H1 (cell line): Measurements from ENCODE around the gene ESRP2. TPM values are rescaled to one million over a fixed set of nuclear protein-coding genes. Genes with fewer than 3 reads are reported as not detected.

Source experiments
- CTCF ChIA-PET: fragments of 300-600 bp; sonication (Branson Sonifier 250); formaldehyde crosslinking; loops from one replicate; lab custom pipeline; 2021; ENCODE audit not compliant: partially characterized antibody; lab: Charles Lee
- POLR2A ChIA-PET: fragments of 300-600 bp; sonication (Branson Sonifier 250); formaldehyde crosslinking; loops from one replicate; lab custom pipeline; 2021; ENCODE audit warnings: inconsistent platforms; ENCODE audit not compliant: partially characterized antibody; lab: Charles Lee
- DNase-seq, 2 experiments: peaks; one replicate each; pipeline versions ENCODE4 v3.0.0 to v3.0.0-alpha.2; 2010 to 2022; ENCODE audit warnings: low spot score in 2 of 2, low read depth in 1 of 2, mixed read lengths in 1 of 2
- FAIRE-seq: peaks from 2 replicates; lab custom pipeline; 2011; peaks lifted over from hg19 to GRCh38; lab: Jason Lieb, UNC
- H2AFZ ChIP-seq: 2 replicates; pipeline ENCODE4 v1.8.1; 2012; ENCODE audit warnings: low read length, inconsistent platforms
- H2AK5ac ChIP-seq: 2 replicates; pipeline ENCODE4 v1.6.1; 2013; ENCODE audit warnings: low read depth, low read length
- H2BK120ac ChIP-seq: replicated peaks from 2 replicates; pipeline ENCODE3; 2013; ENCODE audit warnings: low read depth, low read length, inconsistent platforms
- H2BK12ac ChIP-seq: 2 replicates; pipeline ENCODE4 v1.6.1; 2013; ENCODE audit warnings: low read depth, low read length
- H2BK15ac ChIP-seq: 2 replicates; pipeline ENCODE4 v1.6.1; 2013; ENCODE audit warnings: low read length
- H2BK20ac ChIP-seq: 2 replicates; pipeline ENCODE4 v1.6.1; 2013; ENCODE audit warnings: low read length
- H2BK5ac ChIP-seq: 2 replicates; pipeline ENCODE4 v1.6.1; 2013; ENCODE audit warnings: low read depth, low read length
- H3K14ac ChIP-seq: 2 replicates; pipeline ENCODE4 v1.6.1; 2013; ENCODE audit warnings: inconsistent platforms; ENCODE audit not compliant: insufficient read length
- H3K18ac ChIP-seq: 2 replicates; pipeline ENCODE4 v1.6.1; 2013; ENCODE audit warnings: low read length; ENCODE audit errors: extremely low read depth
- H3K23ac ChIP-seq: 2 replicates; pipeline ENCODE4 v1.6.1; 2013; ENCODE audit warnings: inconsistent platforms; ENCODE audit not compliant: insufficient read length
- H3K23me2 ChIP-seq: 2 replicates; pipeline ENCODE4 v1.6.1; 2013; ENCODE audit warnings: low read depth, low read length
- H3K27ac ChIP-seq: 2 replicates; pipeline ENCODE4 v1.6.1; 2011; ENCODE audit warnings: low read depth, low read length, inconsistent platforms
- H3K27me3 ChIP-seq, 4 experiments: replicated peaks in 1 of 4; 1 replicate in 1 of 4; 2 replicates in 3 of 4; pipeline versions ENCODE4 v1.6.1 to v1.8.1; 2011 to 2013; ENCODE audit warnings: low read length in 3 of 4, mild to moderate bottlenecking in 3 of 4, inconsistent platforms in 2 of 4, mixed read lengths in 2 of 4, moderate library complexity in 1 of 4; ENCODE audit not compliant: control insufficient read depth in 3 of 4, insufficient read depth in 3 of 4; ENCODE audit errors: extremely low read depth in 1 of 4
- H3K36me3 ChIP-seq, 4 experiments: 2 replicates each; pipeline versions ENCODE4 v1.6.1 to v1.8.1; 2011 to 2013; ENCODE audit warnings: mild to moderate bottlenecking in 4 of 4, low read length in 3 of 4, moderate library complexity in 2 of 4, control low read depth in 1 of 4, inconsistent platforms in 1 of 4; ENCODE audit not compliant: insufficient read depth in 4 of 4, control insufficient read depth in 2 of 4
- H3K4ac ChIP-seq: replicated peaks from 2 replicates; pipeline ENCODE3; 2013; ENCODE audit warnings: low read length, low read depth, mixed read lengths, inconsistent platforms; ENCODE audit not compliant: insufficient read length
- H3K4me1 ChIP-seq, 4 experiments: replicated peaks in 1 of 4; 1 replicate in 1 of 4; 2 replicates in 3 of 4; pipeline versions ENCODE4 v1.6.1 to v1.8.1; 2011 to 2013; ENCODE audit warnings: low read length in 3 of 4, inconsistent platforms in 2 of 4, mixed read lengths in 1 of 4; ENCODE audit not compliant: insufficient read depth in 4 of 4, control insufficient read depth in 3 of 4
- H3K4me2 ChIP-seq, 2 experiments: 2 replicates each; pipeline versions ENCODE4 v1.6.1 to v1.8.1; 2011 to 2013; ENCODE audit warnings: low read depth in 2 of 2, low read length in 2 of 2, control low read depth in 1 of 2, inconsistent platforms in 1 of 2, mild to moderate bottlenecking in 1 of 2; ENCODE audit not compliant: insufficient read depth in 1 of 2
- H3K4me3 ChIP-seq, 4 experiments: fragments of 200-600, 300-600 bp in 1 of 4; sonication (generic), shearing (Covaris generic), sonication (Bioruptor Twin) in 1 of 4; 2 replicates each; pipeline versions ENCODE4 v1.5.1 to v1.8.1; 2011 to 2016; ENCODE audit warnings: low read length in 4 of 4, low read depth in 3 of 4, control low read depth in 2 of 4, inconsistent platforms in 2 of 4, mild to moderate bottlenecking in 2 of 4, mixed read lengths in 1 of 4, moderate library complexity in 1 of 4; ENCODE audit not compliant: insufficient read depth in 2 of 4; ENCODE audit errors: extremely low read depth in 1 of 4
- H3K56ac ChIP-seq: replicated peaks from 2 replicates; pipeline ENCODE3; 2013; ENCODE audit warnings: low read depth, mild to moderate bottlenecking, mixed read lengths, low read length, inconsistent platforms; ENCODE audit not compliant: insufficient read length
- H3K79me1 ChIP-seq: 2 replicates; pipeline ENCODE4 v1.6.1; 2013; ENCODE audit warnings: low read depth, low read length, control low read depth
- H3K79me2 ChIP-seq, 2 experiments: 2 replicates each; pipeline versions ENCODE4 v1.6.1 to v1.8.1; 2012 to 2013; ENCODE audit warnings: low read length in 2 of 2, mild to moderate bottlenecking in 2 of 2, inconsistent platforms in 1 of 2; ENCODE audit not compliant: insufficient read depth in 2 of 2, control insufficient read depth in 1 of 2
- H3K9ac ChIP-seq, 4 experiments: replicated peaks in 1 of 4; 1 replicate in 1 of 4; 2 replicates in 3 of 4; pipeline versions ENCODE4 v1.6.1 to v1.8.1; 2011 to 2013; ENCODE audit warnings: low read depth in 3 of 4, low read length in 3 of 4, control low read depth in 2 of 4, mild to moderate bottlenecking in 2 of 4, moderate library complexity in 2 of 4, inconsistent platforms in 1 of 4; ENCODE audit errors: extremely low read depth in 1 of 4
- H3K9me3 ChIP-seq, 2 experiments: 2 replicates each; pipeline versions ENCODE4 v1.6.1 to v1.8.1; 2012 to 2013; ENCODE audit warnings: mild to moderate bottlenecking in 2 of 2, moderate library complexity in 2 of 2, control low read depth in 1 of 2, inconsistent platforms in 1 of 2, low read depth in 1 of 2, low read length in 1 of 2, mixed read lengths in 1 of 2; ENCODE audit not compliant: insufficient read depth in 2 of 2
- H4K20me1 ChIP-seq, 2 experiments: replicated peaks in 1 of 2; 2 replicates each; pipeline versions ENCODE3 to v1.8.1; 2011 to 2013; ENCODE audit warnings: inconsistent platforms in 2 of 2, low read length in 2 of 2, mild to moderate bottlenecking in 1 of 2; ENCODE audit not compliant: insufficient read depth in 2 of 2, control insufficient read depth in 1 of 2
- H4K5ac ChIP-seq: 2 replicates; pipeline ENCODE4 v1.6.1; 2013; ENCODE audit warnings: low read length, low read depth, mixed read lengths, inconsistent platforms; ENCODE audit not compliant: insufficient read length
- H4K8ac ChIP-seq: 2 replicates; pipeline ENCODE4 v1.8.0; 2013; ENCODE audit warnings: mild to moderate bottlenecking, moderate library complexity, low read length, inconsistent platforms; ENCODE audit not compliant: insufficient read depth; ENCODE audit errors: extremely low read depth
- H4K91ac ChIP-seq: replicated peaks from 2 replicates; pipeline ENCODE3; 2013; ENCODE audit warnings: low read length, mixed read lengths, inconsistent platforms; ENCODE audit not compliant: insufficient read length
- CHD1 ChIP-seq: IDR thresholded peaks from 2 replicates; pipeline ENCODE4 v1.6.1; 2012; ENCODE audit warnings: low read depth, low read length, improper control_type of control experiment
- RNF2 ChIP-seq: fragments of 200-900, 300-1000 bp; sonication (generic); IDR thresholded peaks from 2 replicates; pipeline ENCODE4 v1.7.1; 2016; ENCODE audit warnings: borderline replicate concordance, low read depth, mild to moderate bottlenecking, antibody characterized with exemption, low read length; ENCODE audit not compliant: poor library complexity, severe bottlenecking; ENCODE audit errors: missing control alignments
- SP2 ChIP-seq: IDR thresholded peaks from 2 replicates; pipeline ENCODE4 v1.6.1; 2012; ENCODE audit warnings: mild to moderate bottlenecking, low read length, inconsistent platforms
- WGBS, 2 experiments: shearing (Covaris generic) in 1 of 2; methylation state at CpG; one replicate each; pipeline versions ENCODE4 v1.1.6 to v1.1.7; 2013 to 2015; ENCODE audit warnings: low lambda C conversion rate in 2 of 2, mixed read lengths in 2 of 2, inconsistent platforms in 1 of 2, low coverage in 1 of 2, missing lambda C conversion rate in 1 of 2; ENCODE audit not compliant: insufficient replicate concordance in 2 of 2, insufficient coverage in 1 of 2, insufficient read length in 1 of 2; ENCODE audit errors: extremely low coverage in 1 of 2, missing lambda C conversion rate in 1 of 2; 5-methylcytosine and 5-hydroxymethylcytosine counted together
- polyA plus RNA-seq, 7 experiments: library from polyadenylated mRNA; depleted of rRNA in 3 of 7; stranded (reverse) in 5 of 7; unstranded in 2 of 7; fragments of >200 nt in 5 of 7; fragments of 200-250 nt in 2 of 7; gene quantifications; 1 replicate in 5 of 7; 2 replicates in 1 of 7; 4 replicates in 1 of 7; pipeline versions ENCODE4 v1.2.1 to v1.2.3, GENCODE V29; 2011 to 2013; ENCODE audit warnings: missing spikeins in 2 of 7, mixed read lengths in 2 of 7
- total RNA-seq: library from RNA; stranded (reverse); fragmentation: NEBNext Ultra II Directional; extraction: Animal tissue kit (Norgen Biotek cat#: 25700); gene quantifications from 2 replicates; pipeline ENCODE4 v1.2.1, GENCODE V29; 2021
- TF ChIP-seq, protein P1 (sequence below): IDR thresholded peaks from 2 replicates; pipeline ENCODE4 v1.6.1; 2012; ENCODE audit warnings: inconsistent platforms
- TF ChIP-seq, protein P2 (sequence below): IDR thresholded peaks from 2 replicates; pipeline ENCODE4 v1.6.1; 2012; ENCODE audit warnings: low read length, inconsistent platforms

ESRP2 gene
- total and polyA plus RNA-seq, 2 of the 8 experiments (the other 6 are each of a cell fraction or from before 2014, with no cell fraction given): 35.1 to 45.8 TPM

DNA sequence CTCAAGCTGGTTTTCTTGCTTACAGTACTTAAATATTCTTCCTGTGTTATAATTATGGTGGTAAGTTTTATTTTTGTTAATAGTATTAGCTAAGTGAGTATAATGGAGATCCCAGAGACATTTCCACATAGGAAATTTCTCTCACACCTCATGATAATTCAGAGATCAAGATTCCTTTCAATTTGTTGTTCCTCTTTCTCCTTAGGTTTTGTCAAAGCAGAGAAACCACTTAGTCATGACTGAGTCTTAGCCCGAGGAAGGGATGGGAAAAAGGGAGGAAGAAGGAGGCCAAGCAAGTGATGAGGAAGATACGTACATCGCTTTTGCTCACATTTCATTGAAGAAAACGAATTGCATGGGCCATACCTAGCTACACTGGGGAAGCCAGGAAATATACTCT, 18.4 kb downstream of the ESRP2 start:
- Histone ChIP-seq H4K8ac (no peak overlapping the region), H3K14ac (no peak overlapping the region), H3K36me3 (no peaks in the 10 kb centered on the region; a peak in 1 of 8 replicates), H3K4ac (no peak overlapping the region), H3K23ac (no peak overlapping the region), H4K20me1 (no peaks in the 10 kb centered on the region), H2BK120ac (no peak overlapping the region), H3K9me3 (no peaks in the 10 kb centered on the region), H3K4me3 (no peak overlapping the region), H2BK12ac (no peak overlapping the region), H3K56ac (no peak overlapping the region), H3K9ac (no peak overlapping the region; a peak in 1 of 7 replicates), H3K27ac (no peak overlapping the region), H3K4me2 (no peak overlapping the region), H4K91ac (no peak overlapping the region), H3K18ac (no peak overlapping the region), H4K5ac (no peak overlapping the region), H3K27me3 (no peaks in the 10 kb centered on the region), H3K79me2 (no peaks in the 10 kb centered on the region), H2BK15ac (no peak overlapping the region), H3K4me1 (peaks cover 0 to 2% (median 0%) of the 10 kb centered on the region in 4 experiments; a peak in 1 of 7 replicates), H2AK5ac (no peak overlapping the region), H2BK20ac (no peak overlapping the region), H2BK5ac (no peak overlapping the region), H3K23me2 (no peaks in the 10 kb centered on the region), H3K79me1 (no peaks in the 10 kb centered on the region), H2AFZ (no peak overlapping the region)
- FAIRE-seq (no peak), DNase-seq (no peak)
- ChIA-PET CTCF (interaction anchor here (0.7 to 2.8 kb wide), 7 partner anchors 13 to 237 kb away, joined by 3 to 9 read pairs (median 4); no protein-coding TSS in a partner anchor), POLR2A (interaction anchor here (0.8 to 1.5 kb wide), 2 partner anchors 19 to 20 kb away, joined by 3 to 4 read pairs; no protein-coding TSS in a partner anchor)
- 87% methylated on average over 4 of the region's 4 CpGs; no CpG with 5 or more reads in 1 of the 2 experiments for WGBS, 2 experiments
- no peak for TF ChIP-seq SP2
- TF ChIP-seq, protein P1, sequence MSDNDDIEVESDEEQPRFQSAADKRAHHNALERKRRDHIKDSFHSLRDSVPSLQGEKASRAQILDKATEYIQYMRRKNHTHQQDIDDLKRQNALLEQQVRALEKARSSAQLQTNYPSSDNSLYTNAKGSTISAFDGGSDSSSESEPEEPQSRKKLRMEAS: no peak
- TF ChIP-seq RNF2: no peak
- no peak for TF ChIP-seq CHD1
- TF ChIP-seq, protein P2, sequence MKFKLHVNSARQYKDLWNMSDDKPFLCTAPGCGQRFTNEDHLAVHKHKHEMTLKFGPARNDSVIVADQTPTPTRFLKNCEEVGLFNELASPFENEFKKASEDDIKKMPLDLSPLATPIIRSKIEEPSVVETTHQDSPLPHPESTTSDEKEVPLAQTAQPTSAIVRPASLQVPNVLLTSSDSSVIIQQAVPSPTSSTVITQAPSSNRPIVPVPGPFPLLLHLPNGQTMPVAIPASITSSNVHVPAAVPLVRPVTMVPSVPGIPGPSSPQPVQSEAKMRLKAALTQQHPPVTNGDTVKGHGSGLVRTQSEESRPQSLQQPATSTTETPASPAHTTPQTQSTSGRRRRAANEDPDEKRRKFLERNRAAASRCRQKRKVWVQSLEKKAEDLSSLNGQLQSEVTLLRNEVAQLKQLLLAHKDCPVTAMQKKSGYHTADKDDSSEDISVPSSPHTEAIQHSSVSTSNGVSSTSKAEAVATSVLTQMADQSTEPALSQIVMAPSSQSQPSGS: no peak
